Non-pigmented ciliary epithelial cell (primary cell): ENCODE data around the gene TMEM45B.
"Not testable (repeated sequence)": the region's sequence is repeated elsewhere in the genome, so short reads cannot be mapped to it uniquely, and the experiment has no call there.

Experiments
- DNase-seq: peaks from one replicate; pipeline ENCODE4 v3.0.0-alpha.2; 2010; ENCODE audit warnings: low read depth

The TMEM45B gene

DNA sequence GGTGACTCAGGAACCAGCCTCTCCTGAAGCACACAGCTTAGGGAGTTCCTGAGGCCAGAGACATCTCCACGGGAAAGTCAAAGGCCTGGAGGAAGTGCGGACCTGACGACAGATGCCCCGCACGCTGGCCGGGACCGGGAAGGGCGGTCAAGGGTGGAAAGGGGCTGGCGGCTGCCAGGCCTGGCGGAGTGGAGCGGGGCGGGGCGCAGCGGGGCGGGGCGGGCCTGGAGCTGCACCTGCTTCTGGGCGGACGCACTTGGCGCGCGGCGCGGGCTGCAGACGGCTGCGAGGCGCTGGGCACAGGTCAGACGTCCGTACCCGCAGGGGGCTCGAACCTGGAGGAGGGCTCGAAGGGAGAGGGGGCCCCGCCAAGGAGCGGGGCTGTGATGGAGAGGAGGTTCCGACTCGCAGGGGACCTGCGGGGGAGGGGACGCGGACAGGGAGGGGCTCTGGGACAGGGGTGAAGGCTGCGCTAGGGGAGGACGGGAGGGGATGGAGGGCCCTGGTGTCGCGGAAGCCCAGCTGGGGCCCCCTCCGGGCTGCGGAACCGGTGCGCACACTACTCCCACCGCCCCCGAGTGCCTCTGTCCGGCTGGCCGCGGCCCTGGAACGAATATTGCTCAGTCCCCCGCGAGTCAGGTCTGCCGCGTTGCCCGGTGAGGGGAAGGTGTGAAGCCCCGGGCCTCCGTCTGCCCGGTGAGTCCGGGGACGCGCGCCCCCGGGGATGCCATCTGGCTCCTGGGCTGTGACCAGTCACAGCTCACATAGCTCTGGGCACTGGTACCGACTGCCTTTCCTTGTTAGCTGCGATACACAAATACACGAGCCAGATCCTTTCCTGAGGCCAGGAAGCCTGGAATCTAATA is at the start of gene TMEM45B:
TSS of gene TMEM45B (plus strand) at position 253 of the 866 bp plus-strand sequence. CDS start 36,635 bp downstream, outside the sequence.
- no peak for DNase-seq

DNA sequence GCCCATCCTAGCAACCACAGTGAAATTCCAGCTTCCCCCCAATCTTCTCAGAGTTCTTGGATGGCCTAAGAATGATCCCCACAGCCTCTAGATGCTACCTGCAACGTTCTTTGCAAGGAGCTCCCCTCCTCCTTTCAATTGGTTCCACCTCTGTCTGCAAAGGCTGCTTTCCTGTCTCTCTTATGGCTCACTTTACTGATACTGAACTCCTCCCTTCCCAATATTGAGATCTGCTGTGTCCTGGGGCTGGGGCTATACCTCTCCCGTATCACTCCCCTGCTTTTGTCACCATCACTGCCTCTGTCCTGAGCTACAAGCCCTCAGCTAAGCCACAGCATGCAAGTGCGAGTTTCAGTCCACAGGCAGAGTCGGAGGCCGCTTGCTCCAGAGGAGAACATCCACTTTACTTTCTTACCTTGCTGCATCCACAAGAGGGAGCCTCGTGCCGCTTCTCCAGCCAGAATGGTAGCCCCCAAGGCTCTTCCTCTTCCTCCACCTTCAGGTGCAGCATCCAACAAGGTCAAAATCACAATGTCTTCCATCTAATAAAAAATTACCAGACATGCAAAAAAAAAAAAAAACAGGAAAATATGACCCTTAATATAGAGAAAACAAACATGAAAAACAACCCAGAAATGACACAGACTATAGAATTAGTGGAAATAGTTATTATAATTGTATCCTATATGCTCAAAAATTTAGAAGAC is 48.6 kb upstream of the TMEM45B start:
- DNase-seq = no peak

DNA sequence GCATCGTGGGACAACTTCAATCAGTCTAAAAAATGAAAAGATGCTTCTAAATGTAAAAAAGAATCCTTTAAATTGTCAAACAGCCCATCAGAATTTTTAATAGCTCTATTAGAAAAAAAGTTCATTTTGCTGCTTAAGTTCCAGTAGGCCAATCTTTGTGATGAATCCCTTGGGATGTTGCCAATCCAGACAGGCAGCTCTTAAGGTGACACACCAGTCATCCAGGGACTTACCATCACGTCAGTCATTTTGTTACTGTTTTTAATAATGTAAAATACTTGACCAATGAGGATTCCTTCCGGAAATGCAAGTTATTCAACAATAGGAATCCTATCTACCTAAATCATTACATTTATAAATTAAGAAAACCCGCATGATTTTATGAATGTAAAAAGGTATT is 47.8 kb upstream of the TMEM45B start:
- DNase-seq = no peak

DNA sequence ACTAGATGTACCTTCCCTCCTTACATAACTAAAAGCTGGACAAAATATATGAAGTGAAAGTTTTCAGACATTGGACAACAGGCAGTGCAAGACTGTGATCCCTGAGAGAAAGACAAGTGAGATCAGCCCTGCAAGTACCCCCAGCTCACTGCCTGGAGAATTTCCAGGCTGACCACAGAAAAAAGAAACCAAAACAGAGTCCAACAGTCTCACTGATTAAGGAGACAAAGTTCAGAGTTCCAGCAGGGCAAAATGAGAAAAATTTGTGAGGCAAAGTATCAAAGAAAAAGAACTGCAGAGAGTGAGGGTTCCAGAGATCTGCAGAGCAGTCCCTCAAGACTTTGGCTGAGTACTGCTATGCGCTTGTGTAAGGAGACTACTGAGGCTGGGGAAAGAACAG is 47.3 kb upstream of the TMEM45B start:
- DNase-seq = no peak

DNA sequence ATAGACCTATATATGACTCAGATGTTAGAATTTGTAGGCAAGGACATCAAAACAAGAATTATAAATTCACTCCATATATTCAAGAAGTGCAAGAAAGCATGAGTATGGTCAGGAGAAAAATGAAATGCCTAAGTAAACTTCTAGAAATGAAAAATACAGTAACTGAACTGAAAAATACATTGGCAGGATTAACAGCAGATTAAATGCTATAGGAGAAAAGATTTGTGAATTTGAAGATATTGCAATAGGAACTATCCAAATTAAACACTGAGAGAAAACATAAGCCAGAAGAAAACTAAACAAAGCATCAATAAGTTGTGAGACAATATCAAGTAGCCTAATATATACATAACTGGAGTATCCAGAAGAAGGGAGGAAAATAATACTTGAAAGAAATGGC is 46.6 kb upstream of the TMEM45B start:
- DNase-seq = no peak

DNA sequence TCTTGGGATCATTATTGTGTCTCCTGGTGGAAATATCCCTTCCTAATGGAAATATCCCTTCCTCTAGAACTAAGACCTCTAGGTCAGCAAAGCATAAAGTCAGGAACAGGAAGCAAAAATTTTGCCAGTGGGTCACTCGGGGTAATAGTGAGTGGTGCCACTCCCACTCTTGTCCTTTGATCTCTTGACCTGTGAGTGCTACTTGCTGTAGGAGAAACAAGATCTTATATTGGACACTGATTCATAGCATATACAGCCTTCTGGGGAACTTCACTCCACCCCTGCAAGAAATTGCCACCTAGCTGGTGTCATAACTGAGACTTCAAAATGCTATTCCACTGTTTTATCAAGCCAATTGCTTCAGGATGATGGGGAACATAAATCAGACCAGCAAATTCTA is 44.7 kb upstream of the TMEM45B start:
- DNase-seq = no peak

DNA sequence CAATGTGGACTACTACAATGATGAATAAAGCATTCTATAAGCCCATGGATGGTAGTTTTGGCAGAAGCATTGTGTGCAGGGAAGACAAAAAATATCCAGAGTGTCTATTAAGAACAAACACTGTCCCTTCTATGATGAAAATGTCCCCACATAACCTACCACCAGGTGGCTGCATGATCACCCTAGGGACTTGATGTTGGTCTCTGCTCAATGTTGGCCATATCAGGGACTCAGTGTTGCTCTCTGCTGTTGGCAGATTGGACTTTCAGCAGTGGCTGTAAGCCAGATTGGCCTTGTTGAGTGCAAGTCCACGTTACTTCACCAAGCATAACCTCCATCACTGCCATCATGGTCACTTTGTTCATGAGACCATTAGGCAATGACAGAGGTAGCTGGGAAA is 44.2 kb upstream of the TMEM45B start:
- not testable (repeated sequence) for DNase-seq

DNA sequence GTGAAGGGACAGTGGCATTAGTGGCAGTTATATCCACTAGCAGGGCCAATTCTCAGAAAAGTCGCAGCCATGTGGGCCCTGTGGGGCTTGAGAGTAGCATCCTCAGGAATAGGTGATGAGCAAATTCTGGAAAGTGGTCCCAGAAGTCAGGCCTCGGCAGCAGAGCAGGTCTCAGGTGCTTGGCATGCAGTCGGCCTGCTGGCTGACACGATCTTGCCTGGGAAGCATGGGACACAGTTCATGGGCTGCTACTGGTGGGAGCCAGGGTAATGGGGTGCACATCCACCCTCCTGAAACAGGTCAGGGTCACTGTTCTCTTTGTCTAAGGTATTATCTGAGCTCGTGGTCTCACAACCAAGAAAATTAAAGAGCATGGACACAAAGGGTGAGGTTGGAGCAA is 36.8 kb upstream of the TMEM45B start:
- DNase-seq = no peak

DNA sequence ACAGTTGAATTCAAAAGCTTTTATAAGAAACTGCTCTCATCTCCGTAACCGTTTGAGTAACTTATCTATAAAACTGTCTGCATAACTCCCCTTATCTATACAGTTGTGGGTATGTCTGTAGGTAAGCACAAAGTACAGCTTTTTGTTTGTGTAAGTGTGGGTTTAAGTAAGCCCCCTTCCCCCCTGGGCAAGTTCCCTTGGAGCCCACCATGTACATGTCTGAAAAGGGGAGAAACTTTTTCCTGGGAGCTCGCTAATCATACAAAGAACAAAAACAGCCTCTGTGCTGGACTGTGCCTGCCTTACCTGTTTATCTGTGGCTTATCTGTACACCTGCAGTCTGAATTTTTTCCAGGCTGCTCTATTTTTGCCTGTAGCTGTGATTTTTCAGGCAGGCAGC is 36.3 kb upstream of the TMEM45B start:
- no peak for DNase-seq

DNA sequence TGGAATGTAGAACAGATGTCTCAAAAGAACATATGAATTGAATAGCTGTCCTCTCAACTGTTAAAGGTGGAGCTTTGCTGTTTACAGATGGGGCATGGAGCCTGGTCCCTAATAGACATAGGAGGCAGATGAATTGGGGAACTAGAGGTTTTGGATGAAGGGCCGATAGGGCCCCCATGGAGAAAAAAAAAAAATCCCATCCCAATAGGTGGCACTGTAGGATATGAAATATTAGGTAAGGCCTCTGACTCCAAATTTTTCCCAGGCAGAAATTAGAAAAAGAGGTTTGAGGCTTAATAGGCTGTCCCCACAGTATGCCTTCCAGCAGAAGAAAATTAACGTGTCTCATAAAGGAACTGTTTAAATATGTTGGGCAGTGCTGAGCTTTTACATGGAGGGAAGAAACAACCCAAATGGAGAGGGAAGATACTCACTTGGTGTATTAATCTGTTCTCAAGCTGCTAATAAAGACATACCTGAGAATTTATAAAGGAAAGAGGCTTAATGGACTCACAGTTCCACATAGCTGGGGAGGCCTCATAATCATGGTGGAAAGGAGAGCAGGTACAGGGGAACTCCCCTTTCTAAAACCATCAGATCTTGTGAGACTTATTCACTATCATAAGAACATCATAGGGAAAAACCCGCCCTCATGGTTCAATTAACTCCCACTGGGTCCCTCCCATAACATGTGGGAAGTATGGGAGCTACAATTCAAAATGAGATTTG is 30.1 kb upstream of the TMEM45B start:
- DNase-seq = no peak

DNA sequence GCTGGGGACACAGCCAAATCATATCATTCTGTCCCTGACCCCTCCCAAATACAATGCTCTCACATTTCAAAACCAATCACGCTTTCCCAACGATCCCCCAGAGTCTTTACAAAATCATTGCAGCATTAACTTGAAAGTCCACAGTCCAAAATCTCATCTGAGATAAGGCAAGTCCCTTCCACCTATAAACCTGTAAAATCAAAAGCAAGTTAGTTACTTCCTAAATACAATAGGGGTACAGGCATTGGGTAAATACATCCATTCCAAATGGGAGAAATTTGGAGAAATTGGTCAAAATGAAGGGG is 29.6 kb upstream of the TMEM45B start:
- DNase-seq = not testable (repeated sequence)

DNA sequence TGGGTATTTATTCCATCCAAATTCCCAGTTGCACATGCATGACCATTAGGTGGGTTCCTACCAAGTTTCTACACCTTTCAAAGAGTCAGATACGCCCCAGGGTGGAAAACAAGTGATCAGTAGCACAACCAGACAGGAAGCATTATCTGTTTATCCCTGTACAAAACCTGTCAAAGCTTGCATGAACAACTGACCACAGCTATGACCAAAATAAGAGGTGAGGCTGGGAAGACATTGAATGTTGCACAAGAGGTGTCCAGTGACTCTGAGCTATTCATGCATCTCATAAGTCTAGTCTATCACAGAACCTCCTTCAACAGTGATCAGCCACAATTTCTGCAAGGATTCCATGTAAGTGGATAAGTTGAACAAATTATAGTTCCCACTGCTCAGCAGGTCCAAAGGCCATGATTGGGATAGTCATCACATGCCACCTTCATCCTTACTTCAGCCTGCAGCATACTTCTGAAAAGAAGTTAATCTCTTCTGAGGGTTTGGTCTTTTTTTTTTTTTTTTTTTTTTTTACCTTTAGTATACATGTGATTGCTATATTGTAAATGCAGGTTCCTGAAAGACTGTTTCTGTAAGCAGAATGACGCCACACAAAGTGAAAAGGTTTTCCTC is 28.0 kb upstream of the TMEM45B start:
- DNase-seq = no peak

DNA sequence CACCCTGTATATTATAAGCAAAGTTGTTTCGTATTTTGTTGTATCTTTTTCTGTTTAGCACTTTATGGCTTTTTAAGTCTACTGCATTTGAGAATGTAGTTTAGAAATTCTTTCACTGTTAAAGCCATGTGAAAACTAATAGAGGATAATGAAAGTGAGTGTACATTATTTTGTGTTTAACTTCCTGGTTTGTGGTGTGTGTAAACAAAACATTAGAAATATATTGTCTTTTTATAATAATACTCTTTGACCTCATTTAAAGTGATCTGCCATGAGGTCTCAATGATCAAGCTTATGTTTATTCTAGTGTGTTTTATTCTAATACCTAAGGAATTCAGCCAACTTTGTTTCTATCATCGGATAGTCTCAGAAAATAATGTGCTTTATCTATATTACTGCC is 27.4 kb upstream of the TMEM45B start:
- no peak for DNase-seq

DNA sequence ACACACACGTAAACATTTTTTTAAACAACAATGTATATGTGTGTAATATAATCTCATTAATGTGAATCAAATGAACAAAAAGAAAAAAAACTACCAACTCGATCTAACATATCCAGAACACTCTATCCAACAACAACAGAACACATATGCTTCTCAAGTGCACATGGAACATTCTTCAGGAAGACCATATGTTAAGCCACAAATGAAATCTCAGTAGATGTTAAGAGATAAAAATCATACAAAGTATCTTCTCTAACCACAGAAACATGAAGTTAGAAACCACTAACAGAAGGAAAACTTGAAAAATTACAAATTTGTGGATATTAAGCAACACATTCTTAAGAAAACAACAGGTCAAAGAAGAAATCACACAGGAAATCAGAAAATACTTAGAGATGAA is 25.5 kb upstream of the TMEM45B start:
- DNase-seq = no peak

DNA sequence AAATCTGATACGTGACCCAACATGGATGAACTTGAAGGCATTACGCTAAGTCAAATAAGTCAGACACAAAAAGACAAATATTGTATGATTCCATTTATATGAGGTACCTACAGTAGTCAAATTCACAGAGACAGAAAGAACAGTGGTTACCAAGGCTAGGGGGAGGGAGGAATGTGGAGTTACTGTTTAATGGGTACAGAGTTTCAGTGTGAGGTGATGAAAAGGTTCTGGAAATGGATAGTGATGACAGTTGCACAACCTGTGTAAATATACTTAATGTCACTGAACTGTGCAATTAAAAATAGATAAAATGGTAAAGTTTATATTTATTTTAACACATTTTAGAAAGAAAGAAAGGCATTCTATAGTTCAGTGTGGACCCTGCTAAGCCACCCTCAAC is 24.1 kb upstream of the TMEM45B start:
- no peak for DNase-seq

DNA sequence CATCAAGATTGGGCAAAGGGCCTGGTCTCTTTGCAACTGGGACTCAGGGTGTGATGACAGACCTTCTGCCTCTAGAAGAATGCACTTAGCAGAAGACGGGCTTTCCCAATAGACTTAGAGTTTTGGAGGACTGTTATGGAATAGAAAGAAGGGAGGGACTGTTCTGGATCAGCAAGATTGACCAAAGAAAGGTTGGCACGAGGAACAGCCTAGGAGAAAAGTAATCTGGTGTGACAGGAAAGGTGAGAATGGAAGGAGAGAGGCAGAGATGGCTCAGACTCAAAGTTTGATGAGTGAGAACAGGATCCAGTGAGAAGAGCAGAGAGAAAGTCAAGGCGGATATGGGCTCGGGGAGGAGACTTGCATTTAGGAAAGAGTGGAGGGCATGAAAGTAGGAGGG is 23.0 kb upstream of the TMEM45B start:
- DNase-seq = no peak

DNA sequence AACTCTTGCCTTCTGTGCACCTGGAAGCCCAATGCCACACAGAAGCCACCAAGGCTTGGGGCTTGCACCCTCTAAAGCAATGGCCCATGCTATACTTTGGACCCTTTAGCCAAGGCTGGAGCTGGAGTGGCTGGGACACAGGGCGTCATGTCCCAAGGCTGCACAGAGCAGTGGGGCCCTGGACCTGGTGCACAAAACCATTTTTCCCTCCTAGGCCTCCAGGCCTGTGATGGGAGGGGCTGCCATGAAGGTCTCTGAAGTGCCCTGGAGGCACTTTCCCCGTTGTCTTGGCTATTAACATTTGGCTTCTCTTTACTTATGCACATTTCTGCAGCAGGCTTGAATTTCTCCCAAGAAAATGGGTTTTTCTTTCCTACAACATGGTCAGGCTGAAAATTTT is 20.6 kb upstream of the TMEM45B start:
- DNase-seq = no peak

DNA sequence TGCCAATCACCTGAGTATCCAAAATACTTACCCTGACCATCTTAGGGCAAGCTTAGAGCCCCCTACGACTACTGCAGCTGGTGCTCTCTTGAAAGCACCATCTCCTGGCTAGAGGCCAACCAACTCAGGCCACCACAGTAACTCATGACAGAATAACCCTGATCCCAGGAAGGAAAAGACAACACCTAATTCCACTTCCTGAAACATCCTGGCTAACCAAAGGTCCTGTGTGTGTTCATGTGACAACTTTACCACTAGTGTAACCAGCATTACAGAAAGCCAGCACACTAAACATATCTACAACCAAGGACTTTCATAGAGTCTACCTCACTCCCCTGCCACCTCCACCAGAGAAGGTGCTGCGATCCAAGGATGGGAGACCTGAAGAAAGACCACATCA is 17.4 kb upstream of the TMEM45B start:
- DNase-seq = no peak

DNA sequence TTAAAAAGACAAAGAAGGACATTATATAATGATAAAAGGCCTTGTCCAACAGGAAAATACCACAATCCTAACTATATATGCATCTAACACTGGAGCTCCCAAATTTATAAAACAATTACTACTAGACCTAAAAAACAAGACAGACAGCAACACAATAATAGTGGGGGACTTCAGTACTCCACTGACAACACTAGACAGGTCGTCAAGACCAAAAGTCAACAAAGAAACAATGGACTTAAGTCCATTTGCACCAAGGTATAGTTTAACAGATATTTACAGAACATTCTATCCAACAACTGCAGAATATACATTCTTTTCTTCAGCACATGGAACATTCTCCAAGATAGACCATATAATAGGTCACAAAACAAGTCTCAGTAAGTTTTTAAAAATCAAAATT is 15.5 kb upstream of the TMEM45B start:
- DNase-seq = not testable (repeated sequence)

DNA sequence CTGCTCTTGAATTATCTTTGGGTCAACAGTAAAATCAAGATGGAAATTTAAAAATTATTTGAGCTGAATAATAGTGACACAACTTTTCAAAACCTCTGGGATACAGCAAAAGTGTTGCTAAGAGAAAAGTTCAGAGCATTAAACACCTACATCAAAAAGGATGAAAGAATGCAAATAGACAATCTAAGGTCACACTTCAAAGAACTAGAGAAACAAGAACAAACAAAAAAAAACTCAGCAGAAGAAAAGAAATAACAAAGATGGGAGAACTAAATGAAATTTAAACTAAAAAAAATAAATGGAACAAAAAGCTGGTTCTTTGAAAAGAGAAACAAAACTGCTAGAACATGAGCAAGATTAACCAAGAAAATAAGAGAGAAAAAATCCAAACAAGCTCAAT is 15.0 kb upstream of the TMEM45B start:
- no peak for DNase-seq

DNA sequence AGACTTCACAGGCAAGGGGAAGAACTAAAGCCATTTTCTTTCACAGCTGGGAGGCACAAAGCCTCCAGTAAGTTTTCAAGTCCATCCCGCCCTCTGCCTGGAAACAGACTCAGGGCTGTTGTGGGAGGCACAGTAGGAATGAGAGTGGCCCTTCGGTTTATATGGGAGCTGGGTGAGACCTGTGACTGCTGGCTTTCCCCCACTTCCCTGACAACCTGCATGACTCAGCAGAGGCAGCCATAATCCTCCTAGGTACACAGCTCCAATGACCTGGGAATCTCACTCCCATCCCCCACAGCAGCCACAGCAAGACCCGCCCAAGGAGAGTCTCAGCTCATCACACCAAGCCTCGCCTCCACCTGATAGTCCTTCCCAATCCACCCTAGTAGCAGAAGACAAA is 12.1 kb upstream of the TMEM45B start:
- no peak for DNase-seq

DNA sequence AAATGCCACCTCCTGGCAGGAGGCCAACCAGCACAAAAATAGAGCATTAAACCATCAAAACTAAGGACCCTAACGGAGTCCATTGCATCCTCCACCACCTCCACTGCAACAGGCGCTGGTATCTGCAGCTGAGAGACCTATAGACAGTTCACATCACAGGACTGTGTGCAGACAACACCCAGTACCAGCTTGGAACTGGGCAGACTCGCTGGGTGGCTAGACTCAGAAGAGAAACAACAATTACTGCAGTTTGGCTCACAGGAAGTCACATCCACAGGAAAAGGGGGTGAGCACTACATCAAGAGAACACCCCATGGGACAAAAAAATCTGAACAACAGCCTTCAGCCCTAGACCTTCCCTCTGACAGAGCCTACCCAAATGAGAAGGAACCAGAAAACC is 11.6 kb upstream of the TMEM45B start:
- DNase-seq = no peak

DNA sequence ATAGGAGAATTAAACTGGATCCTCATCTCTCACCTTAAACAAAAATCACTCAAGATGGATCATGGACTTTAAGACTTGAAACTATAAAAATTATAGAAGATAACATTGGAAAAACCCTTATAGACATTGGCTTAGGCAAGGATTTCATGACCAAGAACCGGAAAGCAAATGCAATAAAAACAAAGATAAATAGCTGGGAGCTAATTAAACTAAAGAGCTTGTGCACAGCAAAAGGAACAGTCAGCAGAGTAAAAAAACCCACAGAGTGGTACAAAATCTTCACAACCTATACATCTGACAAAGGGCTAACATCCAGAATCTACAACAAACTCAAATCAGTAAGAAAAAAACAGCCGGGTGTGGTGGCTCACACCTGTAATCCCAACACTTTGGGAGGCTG is 7.4 kb upstream of the TMEM45B start:
- DNase-seq = not testable (repeated sequence)
